Tongue (tissue), 2 donors: ENCODE measurements around the gene DDX10. TPM values are rescaled to one million over a fixed set of nuclear protein-coding genes. Genes with fewer than 3 reads are reported as not detected.
A peak's percentile ranks its signal among the peaks of the same experiment; 100 is the strongest.
"Not testable (repeated sequence)": the region's sequence is repeated elsewhere in the genome, so short reads cannot be mapped to it uniquely, and the experiment has no call there.

Experiments used
- DNase-seq: peaks from one replicate; pipeline ENCODE4 v3.0.0-alpha.2; 2015
- total RNA-seq: library from RNA; depleted of rRNA; stranded (reverse); fragments of >200 nt; gene quantifications from one replicate; pipeline ENCODE4 v1.2.3, GENCODE V29; 2014

DDX10 gene
- total RNA-seq, result 20.5 TPM

DNA sequence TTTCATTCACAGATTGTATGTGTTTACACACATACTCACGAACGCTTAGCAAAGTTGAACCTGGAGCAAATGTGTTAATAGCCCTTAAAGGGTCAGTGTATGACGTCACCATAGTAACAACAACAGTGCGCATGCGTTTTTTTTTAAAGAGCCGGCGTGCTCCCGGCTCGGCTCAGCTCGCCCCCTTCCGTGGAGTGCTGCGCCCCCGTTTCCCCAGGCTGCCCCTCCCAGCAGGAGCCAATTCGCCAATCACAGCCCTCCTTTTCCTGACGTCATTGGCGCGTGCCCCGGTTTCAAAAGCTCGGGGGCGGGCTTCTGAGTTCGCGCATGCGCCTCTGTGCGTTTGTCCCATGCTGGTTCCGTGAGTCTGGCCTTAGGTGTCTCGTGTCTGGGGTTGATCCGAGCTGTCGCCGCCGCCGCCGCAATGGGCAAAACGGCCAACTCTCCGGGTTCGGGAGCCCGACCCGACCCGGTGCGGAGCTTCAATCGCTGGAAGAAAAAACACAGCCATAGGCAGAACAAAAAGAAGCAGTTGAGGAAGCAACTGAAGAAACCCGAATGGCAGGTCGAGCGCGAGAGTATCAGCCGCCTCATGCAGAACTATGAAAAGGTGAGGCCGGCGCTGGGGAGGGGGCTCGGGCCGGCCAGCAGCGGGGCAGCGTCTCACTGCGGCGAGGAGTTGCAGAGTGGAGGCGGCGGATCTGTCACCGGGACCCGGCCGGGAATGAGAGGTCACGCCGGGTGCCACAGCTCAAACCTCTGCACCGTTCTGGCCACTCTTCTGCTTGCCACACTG lies at the start of gene DDX10:
Gene DDX10 (plus strand): TSS at position 340 of the 796 bp plus-strand sequence. CDS start 85 bp downstream, at position 425.
- peak; percentile 100 for DNase-seq

DNA sequence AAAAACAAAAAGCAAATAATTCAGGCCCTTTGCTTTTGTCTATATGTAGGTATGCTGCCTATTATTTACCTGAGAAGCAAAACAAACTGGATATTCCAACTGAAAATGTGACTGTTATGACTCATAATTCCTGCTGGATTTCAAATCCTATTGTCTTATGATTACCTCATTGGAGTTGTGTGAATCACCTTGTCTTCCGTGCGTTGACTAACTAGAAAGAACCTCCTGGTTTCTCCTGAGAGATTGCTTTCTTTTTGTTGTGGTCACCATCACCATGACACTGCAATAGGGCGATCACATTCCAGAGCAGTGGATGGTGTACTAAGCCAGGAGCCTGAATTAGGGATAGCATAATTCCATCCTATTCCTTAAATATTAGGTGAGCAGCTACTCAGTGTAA lies 48.3 kb upstream of the DDX10 start:
- no peak for DNase-seq

DNA sequence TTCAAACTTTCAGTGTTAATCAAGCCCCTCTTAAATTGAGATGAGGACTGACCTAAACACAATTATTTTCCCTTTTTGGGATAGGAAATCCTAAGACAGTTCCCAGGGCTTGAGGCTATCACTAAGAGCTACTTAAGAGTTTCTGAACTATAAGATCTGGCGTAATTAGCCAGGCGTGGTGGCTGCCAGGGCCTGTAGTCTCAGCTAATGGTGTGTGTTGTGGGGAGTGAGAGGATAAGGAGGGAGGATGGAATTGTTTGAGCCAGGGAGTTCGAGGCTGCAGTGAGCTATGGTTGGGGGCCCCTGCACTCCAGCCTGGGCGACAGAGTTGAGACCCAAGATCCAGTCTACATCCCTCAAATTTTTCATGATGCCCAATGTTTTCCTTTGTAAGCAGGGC lies 47.8 kb upstream of the DDX10 start:
- DNase-seq, result no peak

- no peak for DNase-seq
Observed at GRCh38 chr11:108618529-108618928, 46.3 kb upstream of the DDX10 start.

DNA sequence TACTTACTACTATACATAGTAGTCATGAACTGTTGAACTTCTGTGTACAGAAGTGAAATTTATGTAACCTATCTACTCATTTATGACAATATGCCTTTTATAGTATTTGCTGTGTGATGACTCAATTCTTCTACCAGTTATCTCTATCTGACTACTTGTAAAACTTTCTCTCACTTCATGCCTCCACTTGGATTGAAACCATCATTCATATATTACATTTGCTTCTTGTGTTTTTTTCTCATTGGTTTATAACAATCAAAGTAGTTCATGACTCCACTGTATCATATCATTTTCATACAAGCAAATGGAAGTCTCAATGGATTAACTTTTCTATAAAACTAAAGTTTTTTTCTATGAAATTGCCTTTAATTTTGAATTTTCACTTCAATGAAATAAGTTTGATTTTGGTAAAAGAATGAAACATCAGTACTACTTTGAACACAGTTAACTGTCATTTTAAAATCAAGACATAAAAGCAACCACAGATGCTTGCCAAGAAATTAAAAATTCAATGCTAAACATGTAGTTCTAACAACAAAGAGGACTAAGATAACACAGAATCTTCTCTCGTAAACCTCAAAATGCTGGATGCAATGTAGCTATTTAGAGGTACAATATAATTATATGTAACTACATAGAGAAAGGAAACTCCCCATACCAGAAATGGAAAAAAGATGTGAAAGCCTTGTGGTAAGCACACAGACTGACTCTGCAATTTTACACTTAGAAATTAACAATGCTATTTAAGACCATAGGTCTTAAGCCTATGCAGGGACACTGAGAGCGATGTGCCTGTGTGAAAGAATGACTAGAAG lies 43.7 kb upstream of the DDX10 start:
- no peak for DNase-seq

GRCh38 chr11:108622341-108622740 lies 42.5 kb upstream of the DDX10 start:
- no peak for DNase-seq

- no peak for DNase-seq
Observed at GRCh38 chr11:108624196-108624925, 40.5 kb upstream of the DDX10 start.

DNA sequence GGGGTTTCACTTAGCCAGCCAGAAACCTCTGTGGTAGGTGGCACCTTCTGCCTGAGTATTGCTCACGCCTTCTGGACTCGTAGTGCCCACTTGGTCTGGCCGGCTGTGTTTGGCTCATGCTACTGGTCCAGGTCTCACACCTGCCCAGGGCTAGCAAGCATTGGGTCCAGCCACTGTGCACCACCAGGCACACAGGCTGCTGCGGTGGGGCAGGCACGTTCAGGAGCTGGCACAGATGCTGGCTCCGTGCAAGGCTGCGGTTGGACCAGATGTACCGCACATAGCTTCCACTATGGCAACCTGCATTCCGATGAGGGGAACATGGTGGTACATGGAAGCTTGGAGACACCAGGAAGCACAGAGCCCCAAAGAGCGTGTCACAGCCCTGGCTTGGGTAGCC lies 36.5 kb upstream of the DDX10 start:
- DNase-seq, result no peak

DNA sequence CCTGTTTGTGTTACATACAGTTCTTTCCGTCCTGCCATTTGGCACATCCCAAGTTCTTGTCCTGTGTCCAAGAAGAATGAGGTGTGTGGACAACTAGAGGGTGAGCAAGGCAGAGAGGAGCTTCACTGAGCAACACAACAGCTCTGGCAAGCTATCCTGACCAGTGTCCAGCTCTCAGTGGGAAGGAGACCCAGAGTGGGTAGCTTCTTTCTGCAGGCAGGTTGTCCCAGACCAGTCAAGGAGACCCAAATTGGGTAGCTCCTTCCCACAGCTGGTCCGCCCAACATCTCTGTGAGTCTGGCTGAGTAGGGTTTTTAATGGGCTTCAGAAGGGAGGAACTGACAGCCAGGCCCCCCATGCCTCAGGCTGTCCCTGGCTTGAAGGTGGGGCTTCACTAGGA lies 36.1 kb upstream of the DDX10 start:
- no peak for DNase-seq

DNA sequence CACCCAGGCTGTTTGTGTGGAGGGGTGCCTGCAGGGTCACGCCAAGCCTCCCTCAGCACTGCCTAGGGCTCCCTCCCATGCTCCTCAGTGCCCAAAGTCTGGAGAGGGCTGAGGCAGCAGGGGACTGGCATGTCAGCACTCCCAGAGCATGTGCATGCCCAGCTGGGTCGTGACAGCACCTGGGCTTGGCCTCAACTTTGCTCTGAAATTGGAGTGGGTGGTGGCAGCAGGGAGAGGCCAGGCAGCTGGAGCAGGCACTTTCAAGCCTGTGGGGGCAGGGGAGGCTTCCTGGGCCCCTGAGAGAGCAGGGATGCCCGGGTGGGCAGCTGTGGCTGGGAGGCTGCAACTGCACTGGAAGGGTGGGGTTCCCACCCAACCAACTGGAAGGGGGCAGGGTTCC lies 35.6 kb upstream of the DDX10 start:
- no peak for DNase-seq

GRCh38 chr11:108632041-108632704 lies 32.7 kb upstream of the DDX10 start:
- no peak for DNase-seq

GRCh38 chr11:108635106-108635505 lies 29.8 kb upstream of the DDX10 start:
- no peak for DNase-seq

GRCh38 chr11:108636222-108636621 lies 28.6 kb upstream of the DDX10 start:
- DNase-seq, result no peak

- no peak for DNase-seq
Observed at GRCh38 chr11:108639146-108639545, 25.7 kb upstream of the DDX10 start.

DNA sequence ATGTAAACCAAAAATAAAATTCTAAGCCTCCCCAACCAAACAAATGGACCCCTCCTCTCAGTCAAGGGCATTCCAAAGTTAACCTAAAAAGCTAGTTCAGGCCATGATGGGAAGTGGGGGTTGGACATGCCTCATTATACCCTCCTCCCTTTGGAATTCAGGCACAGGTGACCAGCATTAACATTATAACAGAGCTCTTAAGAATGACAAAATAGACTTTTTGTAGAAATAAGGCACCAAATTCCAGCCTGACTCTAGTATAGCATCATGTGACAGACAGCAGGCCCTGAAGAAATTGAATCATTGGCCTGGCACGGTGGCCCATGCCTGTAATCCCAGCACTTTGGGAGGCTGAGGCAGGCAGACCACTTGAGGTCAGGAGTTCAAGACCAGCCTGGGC lies 23.1 kb upstream of the DDX10 start:
- not testable (repeated sequence) for DNase-seq

DNA sequence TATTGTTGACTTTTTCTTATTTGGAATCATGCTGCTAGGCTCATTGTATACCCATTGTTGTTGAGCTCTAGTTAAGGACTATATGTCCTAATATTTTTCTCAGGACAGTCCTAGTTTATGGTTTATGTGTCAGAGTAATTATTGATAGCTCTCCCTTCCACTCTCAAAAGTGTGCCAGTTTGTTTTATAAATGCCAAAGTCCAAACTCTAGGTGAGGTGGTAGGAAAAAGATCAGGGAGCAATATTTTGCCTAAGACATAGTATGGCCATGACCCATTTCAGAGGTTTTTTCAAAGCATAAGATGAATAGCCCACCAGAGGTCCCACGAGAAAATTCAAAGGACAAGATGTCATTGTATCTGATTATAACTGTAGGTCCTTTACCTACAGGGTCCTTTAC lies 20.9 kb upstream of the DDX10 start:
- DNase-seq, result no peak

DNA sequence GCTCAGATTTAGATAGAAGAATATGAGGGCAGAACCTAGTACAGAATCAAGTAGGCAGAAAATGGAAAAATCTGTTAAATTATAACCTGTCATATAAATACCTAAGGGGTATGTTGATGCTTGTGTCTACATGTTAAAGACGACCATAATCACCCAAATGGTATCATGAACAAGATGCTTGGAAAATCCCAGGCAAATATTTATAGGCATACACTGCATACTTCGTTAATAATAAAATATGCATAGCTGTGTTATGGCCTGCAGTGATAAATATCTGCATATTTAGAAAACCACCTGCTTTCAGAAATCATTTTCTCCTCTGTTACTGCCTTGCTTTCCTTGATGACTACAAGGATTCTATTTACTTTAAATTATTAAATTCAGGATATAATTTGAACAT lies 18.9 kb upstream of the DDX10 start:
- DNase-seq, result no peak

- DNase-seq, result no peak
Observed at GRCh38 chr11:108647387-108647700, 17.5 kb upstream of the DDX10 start.

DNA sequence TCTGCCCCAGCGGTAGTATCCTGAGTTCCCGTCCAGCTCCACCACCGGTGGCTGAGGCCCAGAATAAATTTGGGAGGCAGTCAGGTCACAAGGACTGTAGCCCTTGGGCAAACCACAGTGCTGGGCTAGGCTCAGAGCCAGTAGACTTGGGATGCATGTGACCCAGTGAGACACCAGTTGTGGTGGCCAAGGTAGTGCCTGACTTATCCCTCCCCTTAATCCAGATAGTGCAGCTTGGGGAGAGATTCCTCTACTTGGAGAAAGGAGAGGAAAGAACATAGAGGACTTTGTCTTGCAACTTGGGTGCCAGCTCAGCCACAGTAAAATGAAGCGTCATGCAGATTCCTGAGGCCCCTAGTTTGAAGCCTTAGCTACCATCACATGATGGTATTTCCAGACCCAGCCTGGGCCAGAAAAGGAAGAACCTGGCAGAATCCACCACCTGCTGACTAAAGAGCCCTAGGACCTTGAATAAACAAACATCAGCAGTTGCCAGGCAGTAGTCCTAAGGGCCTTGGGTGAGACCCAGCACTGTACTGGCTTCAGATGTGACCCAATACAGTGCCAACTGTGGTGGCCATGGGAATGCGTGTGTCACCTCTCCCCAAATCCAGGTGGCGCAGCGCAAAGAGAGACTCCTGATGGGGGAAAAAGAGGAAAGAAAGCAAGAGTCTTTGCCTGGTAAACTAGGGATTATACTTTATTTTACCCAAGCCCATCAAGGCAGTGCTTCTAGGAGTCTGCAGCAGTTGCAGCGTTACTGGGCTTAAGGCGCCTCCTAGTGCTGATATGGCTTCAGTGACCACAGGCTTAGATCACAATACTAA lies 17.0 kb upstream of the DDX10 start:
- peak; percentile 86 for DNase-seq

DNA sequence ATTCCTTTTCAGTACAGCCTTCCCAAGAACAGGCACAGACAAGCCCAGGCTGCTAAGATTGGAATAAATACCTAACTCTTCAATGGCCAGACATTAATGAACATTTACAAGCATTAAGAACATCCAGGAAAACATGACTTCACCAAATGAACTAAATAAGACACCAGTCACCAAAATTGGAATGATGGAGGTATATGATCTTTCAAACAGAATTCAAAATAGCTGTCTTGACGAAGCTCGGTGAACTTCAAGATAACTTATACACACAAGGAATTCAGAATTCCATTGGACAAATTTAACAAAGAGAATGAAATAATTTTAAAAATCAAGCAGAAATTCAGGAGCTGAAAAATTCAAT lies 16.4 kb upstream of the DDX10 start:
- DNase-seq, result no peak

GRCh38 chr11:108654100-108654499 lies 10.8 kb upstream of the DDX10 start:
- DNase-seq, result not testable (repeated sequence)
